ENCODE results near the gene DDX47.
"Not testable (repeated sequence)": the region's sequence is repeated elsewhere in the genome, so short reads cannot be mapped to it uniquely, and the experiment has no call there.

DNA sequence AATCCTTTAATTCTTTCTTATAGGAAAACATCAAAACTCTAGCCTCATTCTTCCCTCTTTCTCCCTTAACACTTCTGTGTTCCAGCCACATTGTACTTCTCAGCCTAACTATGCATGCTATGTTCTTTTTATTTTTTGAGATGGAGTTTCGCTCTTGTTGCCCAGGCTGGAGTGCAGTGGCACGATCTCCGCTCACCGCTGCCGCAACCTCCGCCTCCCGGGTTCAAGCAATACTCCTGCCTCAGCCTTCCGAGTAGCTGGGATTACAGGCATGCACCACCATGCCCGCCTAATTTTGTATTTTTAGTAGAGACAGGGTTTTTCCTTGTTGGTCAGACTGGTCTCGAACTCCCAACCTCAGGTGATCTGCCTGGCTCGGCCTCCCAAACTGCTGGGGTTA, 7.2 kb downstream of the DDX47 start:
- TF ChIP-seq, protein P1, sequence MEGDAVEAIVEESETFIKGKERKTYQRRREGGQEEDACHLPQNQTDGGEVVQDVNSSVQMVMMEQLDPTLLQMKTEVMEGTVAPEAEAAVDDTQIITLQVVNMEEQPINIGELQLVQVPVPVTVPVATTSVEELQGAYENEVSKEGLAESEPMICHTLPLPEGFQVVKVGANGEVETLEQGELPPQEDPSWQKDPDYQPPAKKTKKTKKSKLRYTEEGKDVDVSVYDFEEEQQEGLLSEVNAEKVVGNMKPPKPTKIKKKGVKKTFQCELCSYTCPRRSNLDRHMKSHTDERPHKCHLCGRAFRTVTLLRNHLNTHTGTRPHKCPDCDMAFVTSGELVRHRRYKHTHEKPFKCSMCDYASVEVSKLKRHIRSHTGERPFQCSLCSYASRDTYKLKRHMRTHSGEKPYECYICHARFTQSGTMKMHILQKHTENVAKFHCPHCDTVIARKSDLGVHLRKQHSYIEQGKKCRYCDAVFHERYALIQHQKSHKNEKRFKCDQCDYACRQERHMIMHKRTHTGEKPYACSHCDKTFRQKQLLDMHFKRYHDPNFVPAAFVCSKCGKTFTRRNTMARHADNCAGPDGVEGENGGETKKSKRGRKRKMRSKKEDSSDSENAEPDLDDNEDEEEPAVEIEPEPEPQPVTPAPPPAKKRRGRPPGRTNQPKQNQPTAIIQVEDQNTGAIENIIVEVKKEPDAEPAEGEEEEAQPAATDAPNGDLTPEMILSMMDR (IDR thresholded peaks at IDR 0.05; ENCODE audit: low read depth, low read length), result not testable (repeated sequence)
- TF ChIP-seq EZH2phosphoT487 (IDR thresholded peaks at IDR 0.05; ENCODE audit: low read depth), result not testable (repeated sequence)

Data from OCI-LY3 (cell line).